HFF-Myc (cell line): ENCODE data around the gene GLB1L3.

ENCODE experiments used
- DNase-seq: peaks from one replicate; pipeline ENCODE4 v3.0.0-alpha.2; 2011; ENCODE audit warnings: low read depth; ENCODE audit errors: extremely low read depth
- H3K4me3 ChIP-seq: replicated peaks from 2 replicates; pipeline ENCODE4 v1.5.1; 2011; ENCODE audit warnings: low read depth, mild to moderate bottlenecking, control low read depth, low read length
- CTCF ChIP-seq: IDR thresholded peaks from 2 replicates; pipeline ENCODE4 v1.5.1; 2012; ENCODE audit warnings: mild to moderate bottlenecking, low read depth, low read length, control low read depth; ENCODE audit errors: missing control alignments

Gene GLB1L3

GRCh38 chr11:134346976-134347350, 70.8 kb downstream of the GLB1L3 start:
- TF ChIP-seq CTCF = no peak
- no peak overlapping the region for H3K4me3 ChIP-seq
- no peak for DNase-seq

- H3K4me3 ChIP-seq = no peak overlapping the region
- DNase-seq = no peak
- no peak for TF ChIP-seq CTCF
These were observed 71.3 kb downstream of the GLB1L3 start for GRCh38 chr11:134347441-134347840.

GRCh38 chr11:134349109-134349801, 73.1 kb downstream of the GLB1L3 start:
- no peak overlapping the region for H3K4me3 ChIP-seq
- no peak for TF ChIP-seq CTCF
- no peak for DNase-seq

GRCh38 chr11:134349802-134350355, 73.7 kb downstream of the GLB1L3 start:
- no peak for TF ChIP-seq CTCF
- no peak for DNase-seq
- H3K4me3 ChIP-seq = no peak overlapping the region

- TF ChIP-seq CTCF = no peak
- no peak for DNase-seq
These were observed 74.2 kb downstream of the GLB1L3 start for GRCh38 chr11:134350381-134350780.

GRCh38 chr11:134352111-134352510, 75.9 kb downstream of the GLB1L3 start:
- no peak for DNase-seq
- TF ChIP-seq CTCF = no peak
- H3K4me3 ChIP-seq = no peak overlapping the region

More at GRCh38 chr11:134350381-134350780, 74.2 kb downstream of the GLB1L3 start:
- H3K4me3 ChIP-seq = no peak overlapping the region

GRCh38 chr11:134355136-134355535, 79.0 kb downstream of the GLB1L3 start:
- H3K4me3 ChIP-seq = no peak overlapping the region
- TF ChIP-seq CTCF = no peak
- DNase-seq = no peak
